T-helper 2 cell treated with Interferon-gamma antibody and Interleukin-4, amounts not matched to agents 5 μg/mL and 100 μg/mL, for 36 hours (primary cell): ENCODE data around the gene ERVH48-1.
"Not testable (repeated sequence)": the region's sequence is repeated elsewhere in the genome, so short reads cannot be mapped to it uniquely, and the experiment has no call there.

Experiments
- DNase-seq: peaks from one replicate; pipeline ENCODE4 v3.0.0; 2021; ENCODE audit warnings: low spot score
- H3K27ac Mint-ChIP-seq: one replicate; pipeline ENCODE4 v1.8.0; 2021; ENCODE audit warnings: mild to moderate bottlenecking, mixed read lengths
- H3K27me3 Mint-ChIP-seq: one replicate; pipeline ENCODE4 v1.8.0; 2021; ENCODE audit warnings: low read depth, mixed read lengths
- H3K36me3 Mint-ChIP-seq: one replicate; pipeline ENCODE4 v1.8.0; 2021; ENCODE audit warnings: low read depth, mixed read lengths
- H3K4me1 Mint-ChIP-seq: one replicate; pipeline ENCODE4 v1.8.0; 2021; ENCODE audit warnings: low read depth, mixed read lengths
- H3K4me3 Mint-ChIP-seq: one replicate; pipeline ENCODE4 v1.8.0; 2022; ENCODE audit warnings: mild to moderate bottlenecking, moderate library complexity, mixed read lengths
- H3K9me3 Mint-ChIP-seq: one replicate; pipeline ENCODE4 v1.8.0; 2021; ENCODE audit warnings: mixed read lengths

ERVH48-1 gene

GRCh38 chr21:42932378-42933136, 7.1 kb upstream of the ERVH48-1 start:
- not testable (repeated sequence) for H3K36me3 Mint-ChIP-seq, H3K27me3 Mint-ChIP-seq, H3K4me1 Mint-ChIP-seq, DNase-seq, H3K4me3 Mint-ChIP-seq, H3K9me3 Mint-ChIP-seq, H3K27ac Mint-ChIP-seq

- Mint-ChIP-seq H3K4me1 (peaks cover 2% of the 10 kb centered on the region), H3K9me3 (no peaks in the 10 kb centered on the region), H3K27me3 (no peaks in the 10 kb centered on the region), H3K27ac (no peak overlapping the region), H3K36me3 (no peaks in the 10 kb centered on the region), H3K4me3 (no peak overlapping the region)
- DNase-seq = no peak
Observed at GRCh38 chr21:42931560-42932235, 6.3 kb upstream of the ERVH48-1 start.

GRCh38 chr21:42929969-42930368, 4.5 kb upstream of the ERVH48-1 start:
- H3K36me3 Mint-ChIP-seq = no peaks in the 10 kb centered on the region
- no peak overlapping the region for H3K4me3 Mint-ChIP-seq
- H3K27me3 Mint-ChIP-seq = no peaks in the 10 kb centered on the region
- no peak overlapping the region for H3K27ac Mint-ChIP-seq
- peaks cover 4% of the 10 kb centered on the region for H3K4me1 Mint-ChIP-seq
- DNase-seq = no peak
- no peaks in the 10 kb centered on the region for H3K9me3 Mint-ChIP-seq

GRCh38 chr21:42927474-42928200, 2.2 kb upstream of the ERVH48-1 start:
- DNase-seq, H3K27ac Mint-ChIP-seq, H3K36me3 Mint-ChIP-seq, H3K4me3 Mint-ChIP-seq, H3K9me3 Mint-ChIP-seq, H3K27me3 Mint-ChIP-seq: not testable (repeated sequence)
- H3K4me1 Mint-ChIP-seq = peaks cover 16% of the 10 kb centered on the region

GRCh38 chr21:42924433-42924751, 1.0 kb downstream of the ERVH48-1 start:
- no peaks in the 10 kb centered on the region for H3K36me3 Mint-ChIP-seq
- peak overlapping the region; percentile 62 for H3K4me3 Mint-ChIP-seq
- H3K9me3 Mint-ChIP-seq = no peaks in the 10 kb centered on the region
- H3K27me3 Mint-ChIP-seq = no peaks in the 10 kb centered on the region
- peak overlapping the region; percentile 82 for H3K27ac Mint-ChIP-seq
- H3K4me1 Mint-ChIP-seq = peaks cover 16% of the 10 kb centered on the region
- no peak for DNase-seq

GRCh38 chr21:42923553-42924432, 1.6 kb downstream of the ERVH48-1 start:
- Mint-ChIP-seq H3K36me3 (no peaks in the 10 kb centered on the region), H3K27me3 (no peaks in the 10 kb centered on the region), H3K4me1 (peaks cover 16% of the 10 kb centered on the region), H3K9me3 (no peaks in the 10 kb centered on the region), H3K27ac (peak overlapping the region; percentile 82), H3K4me3 (peak overlapping the region; percentile 62)
- peak; percentile 77 for DNase-seq

GRCh38 chr21:42922918-42923317, 2.5 kb downstream of the ERVH48-1 start:
- Mint-ChIP-seq H3K4me1 (peaks cover 16% of the 10 kb centered on the region), H3K4me3 (no peak overlapping the region), H3K27me3 (no peaks in the 10 kb centered on the region), H3K9me3 (no peaks in the 10 kb centered on the region), H3K36me3 (no peaks in the 10 kb centered on the region), H3K27ac (no peak overlapping the region)
- no peak for DNase-seq

- Mint-ChIP-seq H3K27ac (no peak overlapping the region), H3K4me3 (no peak overlapping the region), H3K36me3 (no peaks in the 10 kb centered on the region), H3K4me1 (peaks cover 16% of the 10 kb centered on the region), H3K9me3 (no peaks in the 10 kb centered on the region), H3K27me3 (no peaks in the 10 kb centered on the region)
- no peak for DNase-seq
Observed at GRCh38 chr21:42921927-42922326, 3.5 kb downstream of the ERVH48-1 start.

- H3K27ac Mint-ChIP-seq = no peak overlapping the region
- DNase-seq = no peak
- H3K36me3 Mint-ChIP-seq = peaks cover 1% of the 10 kb centered on the region
- H3K4me3 Mint-ChIP-seq = no peak overlapping the region
- H3K4me1 Mint-ChIP-seq = peaks cover under 1% of the 10 kb centered on the region
- H3K9me3 Mint-ChIP-seq = no peaks in the 10 kb centered on the region
- H3K27me3 Mint-ChIP-seq = no peaks in the 10 kb centered on the region
Observed at GRCh38 chr21:42918291-42918690, 7.1 kb downstream of the ERVH48-1 start.

- H3K4me1 Mint-ChIP-seq = no peaks in the 10 kb centered on the region
- H3K36me3 Mint-ChIP-seq = peaks cover 17% of the 10 kb centered on the region
- no peak overlapping the region for H3K4me3 Mint-ChIP-seq
- no peaks in the 10 kb centered on the region for H3K27me3 Mint-ChIP-seq
- no peak for DNase-seq
- no peaks in the 10 kb centered on the region for H3K9me3 Mint-ChIP-seq
- H3K27ac Mint-ChIP-seq = peak overlapping the region; percentile 10
Observed at GRCh38 chr21:42913476-42913875, 12.0 kb downstream of the ERVH48-1 start.

- DNase-seq, H3K4me3 Mint-ChIP-seq, H3K4me1 Mint-ChIP-seq, H3K27ac Mint-ChIP-seq, H3K27me3 Mint-ChIP-seq, H3K9me3 Mint-ChIP-seq: not testable (repeated sequence)
- H3K36me3 Mint-ChIP-seq = peaks cover 18% of the 10 kb centered on the region
Observed at GRCh38 chr21:42911920-42912319, 13.5 kb downstream of the ERVH48-1 start.

- not testable (repeated sequence) for H3K4me1 Mint-ChIP-seq, H3K27ac Mint-ChIP-seq, H3K27me3 Mint-ChIP-seq, H3K9me3 Mint-ChIP-seq, DNase-seq, H3K4me3 Mint-ChIP-seq
- peaks cover 33% of the 10 kb centered on the region for H3K36me3 Mint-ChIP-seq
Observed at GRCh38 chr21:42908484-42908883, 16.9 kb downstream of the ERVH48-1 start.

GRCh38 chr21:42906233-42906632, 19.2 kb downstream of the ERVH48-1 start:
- DNase-seq = no peak
- Mint-ChIP-seq H3K4me3 (no peak overlapping the region), H3K36me3 (peaks cover 35% of the 10 kb centered on the region), H3K27me3 (no peaks in the 10 kb centered on the region), H3K9me3 (no peaks in the 10 kb centered on the region), H3K27ac (no peak overlapping the region), H3K4me1 (no peaks in the 10 kb centered on the region)
